HCT116 (cell line): ENCODE measurements around the gene MID1IP1. TPM values are rescaled to one million over a fixed set of nuclear protein-coding genes. Genes with fewer than 3 reads are reported as not detected.

Experiments
- ATAC-seq: fragments of 200-7000 bp; cut with Tn5 transposase; 2 replicates; pipeline ENCODE4 v1.9.1; 2020; ENCODE audit warnings: mild to moderate bottlenecking, moderate library complexity
- BruUV-seq: library from RNA; stranded (reverse); fragments of 400-500 nt; replicated peaks from 2 replicates; lab custom pipeline; 2021; lab: Mats Ljungman, UMichigan
- CTCF ChIA-PET: fragments of 300-600 bp; sonication (Branson Sonifier 250); formaldehyde crosslinking; loops from one replicate; lab custom pipeline; 2021; ENCODE audit warnings: antibody characterized with exemption; lab: Charles Lee
- POLR2A ChIA-PET: fragments of 300-600, 350-600 bp; sonication (Branson Sonifier 250); formaldehyde crosslinking; loops from one replicate; lab custom pipeline; 2021; ENCODE audit warnings: antibody characterized with exemption; lab: Charles Lee
- RAD21 ChIA-PET, 2 experiments: fragments of 300-600 bp; sonication (Branson Sonifier 250); formaldehyde crosslinking; loops; one replicate each; lab custom pipeline; 2023; ENCODE audit warnings: low total read pairs in 2 of 2; ENCODE audit not compliant: uncharacterized antibody in 2 of 2, unreplicated experiment in 2 of 2, low non-redundant PET in 1 of 2; lab: Charles Lee
- DNase-seq: peaks from one replicate; pipeline ENCODE4 v3.0.0-alpha.2; 2010; ENCODE audit warnings: low read depth, low spot score
- H2AFZ ChIP-seq: fragments of 200-600 bp; shearing (Covaris generic), sonication (generic); 2 replicates; pipeline ENCODE4 v1.6.1; 2017; ENCODE audit warnings: low read depth, mixed run types, mixed read lengths, antibody characterized with exemption, low read length; ENCODE audit not compliant: poor library complexity, severe bottlenecking
- H3K27ac ChIP-seq: 2 replicates; pipeline ENCODE4 v1.5.1; 2012; ENCODE audit warnings: low read depth, low read length
- H3K27me3 ChIP-seq: fragments of 200-600 bp; sonication (generic); 2 replicates; pipeline ENCODE4 v1.6.1; 2016; ENCODE audit warnings: mixed run types, low read length, mixed read lengths; ENCODE audit not compliant: insufficient read depth
- H3K36me3 ChIP-seq, 2 experiments: fragments of 200-500 bp in 1 of 2; fragments of 200-600 bp in 1 of 2; sonication (Bioruptor generic) in 1 of 2; sonication (generic) in 1 of 2; 2 replicates each; pipeline versions ENCODE4 v1.5.1 to v1.6.1; 2014 to 2016; ENCODE audit warnings: low read length in 2 of 2, inconsistent platforms in 1 of 2, mixed read lengths in 1 of 2, mixed run types in 1 of 2; ENCODE audit not compliant: insufficient read depth in 2 of 2, control insufficient read depth in 1 of 2
- H3K4me1 ChIP-seq, 2 experiments: fragments of 200-600 bp in 1 of 2; sonication (generic) in 1 of 2; 2 replicates each; pipeline versions ENCODE4 v1.5.1 to v1.6.1; 2012 to 2017; ENCODE audit warnings: low read length in 2 of 2, inconsistent platforms in 1 of 2, mild to moderate bottlenecking in 1 of 2, mixed read lengths in 1 of 2, mixed run types in 1 of 2, moderate library complexity in 1 of 2; ENCODE audit not compliant: insufficient read depth in 2 of 2, control insufficient read depth in 1 of 2
- H3K4me2 ChIP-seq: fragments of 200-600 bp; sonication (generic); 2 replicates; pipeline ENCODE4 v1.6.1; 2017; ENCODE audit warnings: mixed run types, low read length, mixed read lengths
- H3K4me3 ChIP-seq, 2 experiments: fragments of 200-600 bp in 1 of 2; sonication (generic) in 1 of 2; replicated peaks in 1 of 2; 2 replicates each; pipeline ENCODE4 v1.5.1; 2011 to 2016; ENCODE audit warnings: low read length in 2 of 2, control low read depth in 1 of 2, low read depth in 1 of 2, mild to moderate bottlenecking in 1 of 2, mixed read lengths in 1 of 2, mixed run types in 1 of 2
- H3K79me2 ChIP-seq: fragments of 200-600 bp; sonication (generic); 2 replicates; pipeline ENCODE4 v1.6.1; 2017; ENCODE audit warnings: mild to moderate bottlenecking, mixed run types, low read length, moderate library complexity, mixed read lengths; ENCODE audit not compliant: insufficient read depth
- H3K9ac ChIP-seq: fragments of 200-600 bp; sonication (generic); 2 replicates; pipeline ENCODE4 v1.6.1; 2016; ENCODE audit warnings: low read length, mixed read lengths
- H3K9me2 ChIP-seq: fragments of 200-600 bp; sonication (generic), shearing (Covaris generic); 2 replicates; pipeline ENCODE4 v1.6.1; 2017; ENCODE audit warnings: mixed run types, mild to moderate bottlenecking, moderate library complexity; ENCODE audit not compliant: insufficient read depth
- H3K9me3 ChIP-seq, 2 experiments: fragments of 200-500 bp in 1 of 2; fragments of 200-600 bp in 1 of 2; sonication (Bioruptor generic) in 1 of 2; sonication (generic) in 1 of 2; 2 replicates each; pipeline ENCODE4 v1.6.1; 2014 to 2017; ENCODE audit warnings: low read length in 2 of 2, mixed read lengths in 2 of 2, inconsistent platforms in 1 of 2, low read depth in 1 of 2, mild to moderate bottlenecking in 1 of 2, mixed run types in 1 of 2, moderate library complexity in 1 of 2; ENCODE audit not compliant: control insufficient read depth in 1 of 2, insufficient read depth in 1 of 2
- H4K20me1 ChIP-seq: fragments of 200-600 bp; sonication (generic), shearing (Covaris generic); 2 replicates; pipeline ENCODE4 v1.6.1; 2017; ENCODE audit warnings: mixed run types, mild to moderate bottlenecking, moderate library complexity; ENCODE audit not compliant: insufficient read depth
- CEBPB ChIP-seq: IDR thresholded peaks from 2 replicates; pipeline ENCODE4 v1.6.1; 2012; ENCODE audit warnings: low read depth
- EGR1 ChIP-seq: IDR thresholded peaks from 2 replicates; pipeline ENCODE4 v1.6.1; 2012; ENCODE audit warnings: low read depth
- ELF1 ChIP-seq: IDR thresholded peaks from 2 replicates; pipeline ENCODE4 v1.6.1; 2012; ENCODE audit warnings: low read depth, borderline replicate concordance
- EZH2 ChIP-seq: fragments of 200-600 bp; sonication (generic); IDR thresholded peaks from 2 replicates; pipeline ENCODE4 v1.6.1; 2017; ENCODE audit warnings: antibody characterized with exemption, mixed run types
- EZH2phosphoT487 ChIP-seq: fragments of 200-600 bp; IDR thresholded peaks from 2 replicates; pipeline ENCODE4 v1.6.1; 2018; ENCODE audit warnings: antibody characterized with exemption, borderline replicate concordance
- FOSL1 ChIP-seq: IDR thresholded peaks from 2 replicates; pipeline ENCODE4 v1.6.1; 2012; ENCODE audit warnings: low read depth
- JUND ChIP-seq: IDR thresholded peaks from 2 replicates; pipeline ENCODE4 v1.6.1; 2012
- POLR2A ChIP-seq: IDR thresholded peaks from 2 replicates; pipeline ENCODE4 v1.7.0; 2011; ENCODE audit warnings: borderline replicate concordance; ENCODE audit not compliant: insufficient read depth, insufficient read length; ENCODE audit errors: extremely low read depth
- POLR2AphosphoS5 ChIP-seq: IDR thresholded peaks from 2 replicates; pipeline ENCODE4 v1.6.1; 2011; ENCODE audit warnings: mild to moderate bottlenecking, low read depth, low read length, moderate library complexity
- RAD21 ChIP-seq: IDR thresholded peaks from 2 replicates; pipeline ENCODE4 v1.6.1; 2012; ENCODE audit warnings: low read depth, mild to moderate bottlenecking
- SRF ChIP-seq: IDR thresholded peaks from 2 replicates; pipeline ENCODE4 v1.6.1; 2012; ENCODE audit warnings: low read depth
- TCF7L2 ChIP-seq: IDR thresholded peaks from 2 replicates; pipeline ENCODE4 v1.7.0; 2011; ENCODE audit warnings: borderline replicate concordance, inconsistent platforms; ENCODE audit not compliant: insufficient read depth, insufficient read length; ENCODE audit errors: extremely low read depth
- ZFX ChIP-seq: fragments of 450-650 bp; IDR thresholded peaks from 2 replicates; pipeline ENCODE4 v1.6.1; 2017
- intact Hi-C: fragments of 100-400 bp; cut with micrococcal nuclease; formaldehyde crosslinking; loops from 2 replicates; pipeline ENCODE4 v1.10.0; 2022
- total RNA-seq: library from RNA; stranded (reverse); gene quantifications from one replicate; pipeline ENCODE4 v1.2.1, GENCODE V29; 2021; ENCODE audit not compliant: unreplicated experiment
- TF ChIP-seq, protein P1 (sequence below): IDR thresholded peaks from 2 replicates; pipeline ENCODE4 v1.6.1; 2011; ENCODE audit warnings: mild to moderate bottlenecking, low read length, moderate library complexity; ENCODE audit not compliant: insufficient replicate concordance; ENCODE audit errors: extremely low read depth
- TF ChIP-seq, protein P2 (sequence below): IDR thresholded peaks from 2 replicates; pipeline ENCODE4 v1.6.1; 2012
- TF ChIP-seq, protein P3 (sequence below): IDR thresholded peaks from 2 replicates; pipeline ENCODE4 v1.6.1; 2012

MID1IP1 gene
- total RNA-seq, 1 experiment from 2014 or later: 109 TPM

DNA sequence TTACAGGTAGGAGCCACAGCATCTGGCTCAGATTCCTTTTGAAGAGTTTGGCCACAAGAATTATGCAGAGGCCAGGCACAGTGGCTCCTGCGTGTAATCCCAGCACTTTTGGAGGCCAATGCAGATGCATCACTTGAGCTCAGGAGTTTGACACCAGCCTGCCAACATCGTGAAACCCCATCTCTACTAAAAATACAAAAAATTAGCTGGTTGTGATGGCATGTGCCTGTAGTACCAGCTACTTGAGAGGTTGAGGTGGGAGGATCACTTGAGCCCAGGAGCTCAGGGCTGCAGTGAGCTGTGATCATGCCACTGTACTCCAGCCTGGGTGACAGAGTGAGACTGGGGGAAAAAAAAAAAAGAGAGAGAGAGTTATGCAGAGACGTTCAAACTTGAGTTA lies 53.0 kb downstream of the MID1IP1 start:
- Histone ChIP-seq H4K20me1 (no peaks in the 10 kb centered on the region), H3K9ac (no peak overlapping the region), H3K9me2 (no peaks in the 10 kb centered on the region), H3K79me2 (no peaks in the 10 kb centered on the region), H3K4me1 (no peaks in the 10 kb centered on the region), H3K4me2 (no peak overlapping the region), H2AFZ (no peak overlapping the region), H3K36me3 (no peaks in the 10 kb centered on the region), H3K4me3 (no peak overlapping the region), H3K27me3 (no peaks in the 10 kb centered on the region), H3K27ac (no peak overlapping the region), H3K9me3 (no peaks in the 10 kb centered on the region)
- ChIA-PET POLR2A (no interaction called here), RAD21 (no interaction called here), CTCF (no interaction called here)
- ATAC-seq (no peak), DNase-seq (no peak)
- no TSS peak for BruUV-seq
- TF ChIP-seq, protein P1, sequence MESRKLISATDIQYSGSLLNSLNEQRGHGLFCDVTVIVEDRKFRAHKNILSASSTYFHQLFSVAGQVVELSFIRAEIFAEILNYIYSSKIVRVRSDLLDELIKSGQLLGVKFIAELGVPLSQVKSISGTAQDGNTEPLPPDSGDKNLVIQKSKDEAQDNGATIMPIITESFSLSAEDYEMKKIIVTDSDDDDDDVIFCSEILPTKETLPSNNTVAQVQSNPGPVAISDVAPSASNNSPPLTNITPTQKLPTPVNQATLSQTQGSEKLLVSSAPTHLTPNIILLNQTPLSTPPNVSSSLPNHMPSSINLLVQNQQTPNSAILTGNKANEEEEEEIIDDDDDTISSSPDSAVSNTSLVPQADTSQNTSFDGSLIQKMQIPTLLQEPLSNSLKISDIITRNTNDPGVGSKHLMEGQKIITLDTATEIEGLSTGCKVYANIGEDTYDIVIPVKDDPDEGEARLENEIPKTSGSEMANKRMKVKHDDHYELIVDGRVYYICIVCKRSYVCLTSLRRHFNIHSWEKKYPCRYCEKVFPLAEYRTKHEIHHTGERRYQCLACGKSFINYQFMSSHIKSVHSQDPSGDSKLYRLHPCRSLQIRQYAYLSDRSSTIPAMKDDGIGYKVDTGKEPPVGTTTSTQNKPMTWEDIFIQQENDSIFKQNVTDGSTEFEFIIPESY: no peak
- TF ChIP-seq EZH2phosphoT487 (no peak), POLR2A (no peak), FOSL1 (no peak), ELF1 (no peak), CEBPB (no peak), POLR2AphosphoS5 (no peak), RAD21 (no peak), SRF (no peak), JUND (no peak), EZH2 (no peak), ZFX (no peak), TCF7L2 (no peak), EGR1 (no peak)
- TF ChIP-seq, protein P2, sequence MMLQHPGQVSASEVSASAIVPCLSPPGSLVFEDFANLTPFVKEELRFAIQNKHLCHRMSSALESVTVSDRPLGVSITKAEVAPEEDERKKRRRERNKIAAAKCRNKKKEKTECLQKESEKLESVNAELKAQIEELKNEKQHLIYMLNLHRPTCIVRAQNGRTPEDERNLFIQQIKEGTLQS: no peak
- TF ChIP-seq, protein P3, sequence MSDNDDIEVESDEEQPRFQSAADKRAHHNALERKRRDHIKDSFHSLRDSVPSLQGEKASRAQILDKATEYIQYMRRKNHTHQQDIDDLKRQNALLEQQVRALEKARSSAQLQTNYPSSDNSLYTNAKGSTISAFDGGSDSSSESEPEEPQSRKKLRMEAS: no peak
- intact Hi-C loops: no loop called here

Other genes starting within 250 kb of the MID1IP1 start
- 2.9 TPM for gene TSPAN7, start 239.9 kb upstream of the MID1IP1 start, total RNA-seq